Measurements from ENCODE around the gene TTC21A.

- TF ChIP-seq, protein P1, sequence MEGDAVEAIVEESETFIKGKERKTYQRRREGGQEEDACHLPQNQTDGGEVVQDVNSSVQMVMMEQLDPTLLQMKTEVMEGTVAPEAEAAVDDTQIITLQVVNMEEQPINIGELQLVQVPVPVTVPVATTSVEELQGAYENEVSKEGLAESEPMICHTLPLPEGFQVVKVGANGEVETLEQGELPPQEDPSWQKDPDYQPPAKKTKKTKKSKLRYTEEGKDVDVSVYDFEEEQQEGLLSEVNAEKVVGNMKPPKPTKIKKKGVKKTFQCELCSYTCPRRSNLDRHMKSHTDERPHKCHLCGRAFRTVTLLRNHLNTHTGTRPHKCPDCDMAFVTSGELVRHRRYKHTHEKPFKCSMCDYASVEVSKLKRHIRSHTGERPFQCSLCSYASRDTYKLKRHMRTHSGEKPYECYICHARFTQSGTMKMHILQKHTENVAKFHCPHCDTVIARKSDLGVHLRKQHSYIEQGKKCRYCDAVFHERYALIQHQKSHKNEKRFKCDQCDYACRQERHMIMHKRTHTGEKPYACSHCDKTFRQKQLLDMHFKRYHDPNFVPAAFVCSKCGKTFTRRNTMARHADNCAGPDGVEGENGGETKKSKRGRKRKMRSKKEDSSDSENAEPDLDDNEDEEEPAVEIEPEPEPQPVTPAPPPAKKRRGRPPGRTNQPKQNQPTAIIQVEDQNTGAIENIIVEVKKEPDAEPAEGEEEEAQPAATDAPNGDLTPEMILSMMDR (IDR thresholded peaks at IDR 0.05; ENCODE audit: low read depth, low read length), result no peak
- TF ChIP-seq POLR2A (IDR thresholded peaks at IDR 0.05; ENCODE audit: extremely low read depth, insufficient read length), result no peak
- TF ChIP-seq MAX (IDR thresholded peaks at IDR 0.05; ENCODE audit: low read depth, low read length), result no peak
Measured at GRCh38 chr3:39187372-39188155, 80.1 kb downstream of the TTC21A start.
